Measurements from ENCODE around the gene SGSM2. TPM values are rescaled to one million over a fixed set of nuclear protein-coding genes. Genes with fewer than 3 reads are reported as not detected.

SGSM2 gene
- total RNA-seq, 1 donor from 2014 or later: 13.4 TPM

GRCh38 chr17:2351269-2351668 is 14.0 kb downstream of the SGSM2 start:
- no peak for TF ChIP-seq CTCF (IDR thresholded peaks at IDR 0.05; ENCODE audit: insufficient read depth, low read length, severe bottlenecking)
- H3K4me3 ChIP-seq (ENCODE audit: low read depth, low read length): no peak overlapping the region
- no peak for FAIRE-seq
- H3K36me3 ChIP-seq (ENCODE audit: control insufficient read depth, insufficient read depth, low read length): peaks cover 1% of the 10 kb centered on the region
- no peaks in the 10 kb centered on the region for H3K27me3 ChIP-seq (ENCODE audit: control insufficient read depth, insufficient read depth, low read length)
- no peak for DNase-seq (ENCODE audit: low read depth)

- TF ChIP-seq CTCF (IDR thresholded peaks at IDR 0.05; ENCODE audit: insufficient read depth, low read length, severe bottlenecking): no peak
- no peak for DNase-seq (ENCODE audit: low read depth)
- Histone ChIP-seq H3K36me3 (ENCODE audit: control insufficient read depth, insufficient read depth, low read length) (peaks cover 1% of the 10 kb centered on the region), H3K27me3 (ENCODE audit: control insufficient read depth, insufficient read depth, low read length) (no peaks in the 10 kb centered on the region), H3K4me3 (ENCODE audit: low read depth, low read length) (no peak overlapping the region)
- FAIRE-seq: no peak
Observed at GRCh38 chr17:2354311-2354710, 17.0 kb downstream of the SGSM2 start.

- FAIRE-seq (no peak), DNase-seq (ENCODE audit: low read depth) (no peak)
- Histone ChIP-seq H3K36me3 (ENCODE audit: control insufficient read depth, insufficient read depth, low read length) (peaks cover 4% of the 10 kb centered on the region), H3K27me3 (ENCODE audit: control insufficient read depth, insufficient read depth, low read length) (no peaks in the 10 kb centered on the region), H3K4me3 (ENCODE audit: low read depth, low read length) (no peak overlapping the region)
- TF ChIP-seq CTCF (IDR thresholded peaks at IDR 0.05; ENCODE audit: insufficient read depth, low read length, severe bottlenecking): no peak
Observed at GRCh38 chr17:2357237-2357636, 19.9 kb downstream of the SGSM2 start.

- no peaks in the 10 kb centered on the region for H3K27me3 ChIP-seq (ENCODE audit: control insufficient read depth, insufficient read depth, low read length)
- no peak for DNase-seq (ENCODE audit: low read depth)
- no peak overlapping the region for H3K4me3 ChIP-seq (ENCODE audit: low read depth, low read length)
- no peak for FAIRE-seq
- peaks cover 7% of the 10 kb centered on the region for H3K36me3 ChIP-seq (ENCODE audit: control insufficient read depth, insufficient read depth, low read length)
- no peak for TF ChIP-seq CTCF (IDR thresholded peaks at IDR 0.05; ENCODE audit: insufficient read depth, low read length, severe bottlenecking)
Observed at GRCh38 chr17:2357931-2358434, 20.7 kb downstream of the SGSM2 start.

GRCh38 chr17:2361010-2361760 is 23.9 kb downstream of the SGSM2 start:
- Histone ChIP-seq H3K4me3 (ENCODE audit: low read depth, low read length) (no peak overlapping the region), H3K36me3 (ENCODE audit: control insufficient read depth, insufficient read depth, low read length) (peaks cover 17% of the 10 kb centered on the region), H3K27me3 (ENCODE audit: control insufficient read depth, insufficient read depth, low read length) (no peaks in the 10 kb centered on the region)
- TF ChIP-seq CTCF (IDR thresholded peaks at IDR 0.05; ENCODE audit: insufficient read depth, low read length, severe bottlenecking): no peak
- DNase-seq (ENCODE audit: low read depth) (no peak), FAIRE-seq (no peak)

GRCh38 chr17:2362016-2362415 is 24.7 kb downstream of the SGSM2 start:
- peaks cover 19% of the 10 kb centered on the region for H3K36me3 ChIP-seq (ENCODE audit: control insufficient read depth, insufficient read depth, low read length)
- TF ChIP-seq CTCF (IDR thresholded peaks at IDR 0.05; ENCODE audit: insufficient read depth, low read length, severe bottlenecking): no peak
- FAIRE-seq: no peak

More at GRCh38 chr17:2362016-2362415, 24.7 kb downstream of the SGSM2 start:
- Histone ChIP-seq H3K4me3 (ENCODE audit: low read depth, low read length) (no peak overlapping the region), H3K27me3 (ENCODE audit: control insufficient read depth, insufficient read depth, low read length) (no peaks in the 10 kb centered on the region)
- no peak for DNase-seq (ENCODE audit: low read depth)

Measured in bronchial epithelial cell (primary cell).